ENCODE data around the gene UBE2O.

The UBE2O gene

GRCh38 chr17:76498876-76499251 is 45.9 kb upstream of the UBE2O start:
- no peak overlapping the region for H3K4me3 ChIP-seq (ENCODE audit: control insufficient read depth, low read depth, low read length)
- TF ChIP-seq, protein P1, sequence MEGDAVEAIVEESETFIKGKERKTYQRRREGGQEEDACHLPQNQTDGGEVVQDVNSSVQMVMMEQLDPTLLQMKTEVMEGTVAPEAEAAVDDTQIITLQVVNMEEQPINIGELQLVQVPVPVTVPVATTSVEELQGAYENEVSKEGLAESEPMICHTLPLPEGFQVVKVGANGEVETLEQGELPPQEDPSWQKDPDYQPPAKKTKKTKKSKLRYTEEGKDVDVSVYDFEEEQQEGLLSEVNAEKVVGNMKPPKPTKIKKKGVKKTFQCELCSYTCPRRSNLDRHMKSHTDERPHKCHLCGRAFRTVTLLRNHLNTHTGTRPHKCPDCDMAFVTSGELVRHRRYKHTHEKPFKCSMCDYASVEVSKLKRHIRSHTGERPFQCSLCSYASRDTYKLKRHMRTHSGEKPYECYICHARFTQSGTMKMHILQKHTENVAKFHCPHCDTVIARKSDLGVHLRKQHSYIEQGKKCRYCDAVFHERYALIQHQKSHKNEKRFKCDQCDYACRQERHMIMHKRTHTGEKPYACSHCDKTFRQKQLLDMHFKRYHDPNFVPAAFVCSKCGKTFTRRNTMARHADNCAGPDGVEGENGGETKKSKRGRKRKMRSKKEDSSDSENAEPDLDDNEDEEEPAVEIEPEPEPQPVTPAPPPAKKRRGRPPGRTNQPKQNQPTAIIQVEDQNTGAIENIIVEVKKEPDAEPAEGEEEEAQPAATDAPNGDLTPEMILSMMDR (conservative IDR thresholded peaks at IDR 0.05; ENCODE audit: control insufficient read depth, insufficient read depth, low read depth, low read length) = no peak
- no peak for DNase-seq (ENCODE audit: low read depth)

GRCh38 chr17:76497979-76498875 is 45.3 kb upstream of the UBE2O start:
- TF ChIP-seq, protein P1 (conservative IDR thresholded peaks at IDR 0.05; ENCODE audit: control insufficient read depth, insufficient read depth, low read depth, low read length) = no peak
- H3K4me3 ChIP-seq (ENCODE audit: control insufficient read depth, low read depth, low read length) = no peak overlapping the region
- peak; percentile 69 for DNase-seq (ENCODE audit: low read depth)

GRCh38 chr17:76497699-76497978 is 44.7 kb upstream of the UBE2O start:
- H3K4me3 ChIP-seq (ENCODE audit: control insufficient read depth, low read depth, low read length) = no peak overlapping the region
- TF ChIP-seq, protein P1 (conservative IDR thresholded peaks at IDR 0.05; ENCODE audit: control insufficient read depth, insufficient read depth, low read depth, low read length) = no peak
- no peak for DNase-seq (ENCODE audit: low read depth)

- no peak overlapping the region for H3K4me3 ChIP-seq (ENCODE audit: control insufficient read depth, low read depth, low read length)
- DNase-seq (ENCODE audit: low read depth) = no peak
- TF ChIP-seq, protein P1 (conservative IDR thresholded peaks at IDR 0.05; ENCODE audit: control insufficient read depth, insufficient read depth, low read depth, low read length) = no peak
Measured at GRCh38 chr17:76496464-76496863, 43.5 kb upstream of the UBE2O start.

DNA sequence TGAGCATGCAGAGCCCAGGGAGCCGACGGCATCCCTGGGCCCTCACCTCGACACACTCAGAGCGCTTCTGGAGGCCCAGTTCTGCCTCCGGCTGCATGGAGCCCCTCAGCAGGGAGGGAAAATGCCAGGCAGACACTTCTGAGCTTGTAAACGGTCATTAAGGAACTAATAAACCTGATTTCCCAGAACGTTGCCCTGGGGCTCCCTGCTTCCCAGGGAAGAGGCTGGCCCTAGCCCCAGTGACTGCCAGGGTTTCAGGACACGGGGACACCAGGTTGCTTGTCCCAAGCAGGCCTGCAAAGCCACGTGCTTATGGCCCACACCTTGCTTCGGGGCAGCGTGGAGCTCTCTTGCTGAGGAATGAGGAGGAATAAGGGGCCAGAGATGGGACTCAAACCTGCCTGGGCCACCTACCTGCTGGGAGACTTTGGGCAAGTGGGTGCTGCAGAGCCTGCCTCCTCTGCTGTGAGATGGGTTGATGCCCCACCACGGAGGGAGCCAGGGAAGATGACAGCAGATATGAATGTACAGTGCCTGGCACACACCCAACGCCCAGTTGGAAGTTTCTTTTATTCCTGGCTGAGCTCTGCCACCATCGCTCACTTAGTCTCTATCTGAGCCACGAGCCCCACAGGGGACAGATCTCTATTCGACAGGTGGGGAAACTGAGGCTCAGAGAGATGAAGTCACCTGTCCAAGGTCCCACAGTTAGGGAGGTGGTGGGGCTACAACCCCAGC is 42.9 kb upstream of the UBE2O start:
- TF ChIP-seq, protein P1 (conservative IDR thresholded peaks at IDR 0.05; ENCODE audit: control insufficient read depth, insufficient read depth, low read depth, low read length) = no peak
- H3K4me3 ChIP-seq (ENCODE audit: control insufficient read depth, low read depth, low read length) = no peak overlapping the region

DNA sequence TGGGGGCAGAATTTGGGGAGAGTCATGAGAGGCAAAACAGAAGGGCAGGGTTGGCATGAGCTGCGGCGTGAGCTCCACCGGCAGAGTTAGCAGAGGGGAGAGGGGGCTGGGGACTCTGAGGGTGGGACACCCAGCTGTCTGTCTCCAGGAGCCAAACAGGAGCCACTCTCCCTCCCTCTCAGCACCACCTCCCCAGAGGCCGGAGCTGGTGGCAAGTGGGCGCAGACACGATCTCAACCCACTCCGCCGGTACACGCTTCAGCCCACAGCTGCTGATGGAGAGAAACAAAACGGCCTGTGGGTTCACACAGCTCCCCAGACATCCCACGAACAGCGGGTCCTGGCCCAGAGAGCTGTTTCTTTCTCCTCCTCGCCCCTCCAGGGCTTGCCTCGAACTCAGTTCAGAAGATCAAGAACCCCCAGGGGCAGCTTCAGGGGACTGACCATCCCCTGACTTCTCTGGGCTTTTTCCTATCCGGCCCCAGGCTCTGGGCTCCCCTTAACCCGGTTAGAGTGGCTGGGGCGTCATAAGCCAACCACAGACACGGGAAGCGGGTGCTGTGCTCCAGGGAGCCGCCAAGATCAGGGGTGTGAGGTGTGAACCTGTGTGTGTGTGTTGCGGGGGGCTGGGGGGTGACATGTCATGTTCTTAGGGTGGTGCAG is 40.7 kb upstream of the UBE2O start:
- no peak overlapping the region for H3K4me3 ChIP-seq (ENCODE audit: control insufficient read depth, low read depth, low read length)
- TF ChIP-seq, protein P1 (conservative IDR thresholded peaks at IDR 0.05; ENCODE audit: control insufficient read depth, insufficient read depth, low read depth, low read length) = no peak
- no peak for DNase-seq (ENCODE audit: low read depth)

More for the DNA sequence above, 42.9 kb upstream of the UBE2O start:
- DNase-seq (ENCODE audit: low read depth) = no peak

Measured in fibroblast of mammary gland (primary cell).